Fibroblast of peridontal ligament (primary cell): Measurements from ENCODE around the gene ACTN4.

ENCODE experiments used
- DNase-seq: peaks from one replicate; pipeline ENCODE4 v3.0.0-alpha.2; 2010; ENCODE audit errors: extremely low read depth

Gene ACTN4

DNA sequence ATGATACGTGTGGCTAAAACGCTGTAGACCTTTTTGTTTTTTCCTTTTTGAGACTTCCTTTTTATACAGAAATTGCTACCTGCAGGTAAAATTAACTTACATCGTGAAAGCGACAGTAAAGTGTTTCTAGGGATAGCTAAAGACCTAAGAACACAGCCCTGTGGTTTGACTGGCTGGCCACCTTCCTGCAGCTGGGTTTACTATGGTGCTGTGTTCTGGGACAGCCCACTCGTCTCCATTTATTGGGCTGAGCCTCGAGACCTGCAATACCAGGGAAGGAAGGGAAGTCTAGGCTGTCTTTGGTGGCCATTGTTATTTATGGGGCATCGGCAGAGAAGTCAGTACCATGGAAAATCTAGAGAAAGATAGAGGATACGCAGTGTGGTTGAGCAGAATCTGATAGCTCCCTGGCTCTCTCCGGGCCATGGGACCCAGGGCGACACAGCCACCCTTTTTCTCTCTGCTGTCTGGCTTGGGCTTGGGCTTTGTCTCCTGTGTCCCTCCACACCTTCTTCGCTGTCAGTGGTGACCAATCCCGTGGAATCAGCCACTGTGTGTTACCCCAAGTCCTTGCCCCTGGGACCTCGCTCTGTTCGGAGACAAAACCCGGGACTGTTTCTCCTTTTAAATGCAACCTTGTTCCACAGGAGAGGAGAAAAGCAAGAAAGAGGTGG lies 30.9 kb downstream of the ACTN4 start:
- no peak for DNase-seq

DNA sequence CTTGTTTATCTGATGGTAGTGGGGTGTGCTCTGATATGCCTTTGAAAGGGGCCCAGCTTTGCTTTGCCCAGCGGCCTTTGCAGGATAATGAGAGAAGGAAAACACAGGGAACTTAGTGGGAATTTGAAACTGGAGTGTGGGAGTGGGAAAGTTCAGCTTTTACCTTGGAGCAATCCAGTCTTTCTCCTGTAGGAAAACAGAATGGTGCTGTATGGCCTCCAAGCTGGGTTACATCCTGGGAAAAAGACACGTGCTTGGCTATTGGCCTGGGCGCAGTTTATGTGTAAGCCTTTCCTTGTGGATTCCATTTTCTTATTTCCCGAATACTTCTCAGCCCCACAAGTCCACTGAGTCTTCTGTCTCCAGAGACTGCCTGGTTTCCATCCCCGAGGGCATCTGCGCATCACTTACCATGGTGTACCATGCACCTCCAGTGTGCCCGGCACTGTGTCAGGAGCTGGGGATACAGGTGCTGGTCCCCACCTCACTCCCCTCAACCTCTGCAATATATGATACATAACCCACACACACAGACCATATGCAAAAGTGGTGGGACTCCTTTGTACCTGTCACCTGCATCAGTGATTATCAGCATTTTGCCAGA lies 31.5 kb downstream of the ACTN4 start:
- DNase-seq, result no peak

DNA sequence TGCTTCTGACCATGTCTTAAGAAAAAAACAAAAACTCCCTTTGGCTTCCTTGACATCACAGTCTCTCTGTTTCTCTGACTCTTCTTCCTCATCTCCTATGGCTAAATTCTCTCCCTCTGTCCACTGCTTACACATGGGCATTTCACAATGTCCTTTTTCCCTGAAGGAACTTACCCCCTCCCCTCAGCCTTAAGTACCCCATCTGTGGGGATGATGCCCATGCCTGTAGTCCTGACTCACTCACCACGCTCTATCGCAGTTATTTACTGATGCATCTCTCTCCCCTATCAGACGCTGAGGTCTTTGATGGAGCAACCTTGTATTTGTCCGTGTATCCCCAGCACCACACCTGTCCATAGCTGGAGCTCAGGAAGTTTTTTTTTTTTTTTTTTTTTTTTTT lies 32.4 kb downstream of the ACTN4 start:
- DNase-seq, result no peak

DNA sequence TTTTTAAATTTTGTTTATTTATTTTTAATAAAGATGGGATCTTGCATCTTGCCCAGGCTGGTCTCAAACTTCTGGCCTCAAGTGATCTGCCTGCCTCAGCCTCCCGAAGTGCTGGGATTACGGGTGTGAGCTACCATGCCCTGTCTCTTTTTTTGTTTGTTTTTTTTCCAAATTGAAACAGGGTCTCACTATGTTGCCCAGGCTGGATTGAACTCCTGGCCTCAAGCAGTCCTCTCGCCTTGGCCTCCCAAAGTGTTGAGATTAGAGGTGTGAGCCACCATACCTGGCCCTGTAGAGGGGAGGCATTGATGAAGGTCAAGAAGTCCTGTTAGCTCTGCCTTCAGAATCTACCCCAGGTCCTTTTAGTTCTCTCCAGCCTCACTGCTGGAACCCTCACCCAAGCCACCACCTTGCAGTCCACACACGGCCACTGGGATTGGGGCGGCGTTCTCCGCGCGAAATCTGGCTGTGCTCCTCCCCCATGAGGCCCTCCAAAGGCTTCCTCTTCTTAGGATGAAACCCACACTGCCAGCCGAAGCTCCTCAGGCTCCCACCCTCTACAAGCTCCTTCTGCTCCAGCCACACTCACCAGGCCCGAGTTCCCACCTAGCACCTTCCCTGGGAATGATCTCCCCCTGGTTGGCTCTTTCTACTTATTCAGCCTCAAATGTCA lies 34.9 kb downstream of the ACTN4 start:
- no peak for DNase-seq

DNA sequence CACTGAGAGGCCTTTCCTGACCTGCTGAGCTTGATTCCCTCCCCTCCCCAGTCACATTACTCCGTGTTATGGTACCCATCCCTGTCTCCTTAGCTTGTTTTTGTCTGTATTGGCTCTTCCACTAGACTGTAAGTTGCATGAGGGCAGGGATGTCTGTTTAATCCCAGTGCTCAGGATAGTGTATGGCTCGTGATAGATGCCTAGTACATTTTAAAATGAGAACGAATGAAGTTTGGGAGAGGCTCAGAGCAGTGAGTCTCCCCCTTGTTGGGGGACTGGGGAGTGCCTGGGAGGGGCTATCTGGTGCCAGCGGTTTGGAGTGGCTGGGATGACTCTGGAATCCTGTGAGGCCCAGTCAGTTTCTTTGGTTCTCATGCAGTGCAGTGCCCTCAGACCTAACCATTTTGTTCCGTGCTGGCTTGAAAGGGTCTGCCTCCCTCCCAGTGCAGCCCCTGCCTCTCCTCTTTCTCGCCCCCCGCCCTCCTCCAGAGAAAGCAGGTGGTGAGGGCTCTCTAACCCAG lies 35.5 kb downstream of the ACTN4 start:
- no peak for DNase-seq

- DNase-seq, result peak; percentile 82
Observed at GRCh38 chr19:38683393-38684077, 36.1 kb downstream of the ACTN4 start.

GRCh38 chr19:38684078-38684861 lies 36.8 kb downstream of the ACTN4 start:
- DNase-seq, result peak; percentile 93

GRCh38 chr19:38684862-38685665 lies 37.6 kb downstream of the ACTN4 start:
- no peak for DNase-seq

DNA sequence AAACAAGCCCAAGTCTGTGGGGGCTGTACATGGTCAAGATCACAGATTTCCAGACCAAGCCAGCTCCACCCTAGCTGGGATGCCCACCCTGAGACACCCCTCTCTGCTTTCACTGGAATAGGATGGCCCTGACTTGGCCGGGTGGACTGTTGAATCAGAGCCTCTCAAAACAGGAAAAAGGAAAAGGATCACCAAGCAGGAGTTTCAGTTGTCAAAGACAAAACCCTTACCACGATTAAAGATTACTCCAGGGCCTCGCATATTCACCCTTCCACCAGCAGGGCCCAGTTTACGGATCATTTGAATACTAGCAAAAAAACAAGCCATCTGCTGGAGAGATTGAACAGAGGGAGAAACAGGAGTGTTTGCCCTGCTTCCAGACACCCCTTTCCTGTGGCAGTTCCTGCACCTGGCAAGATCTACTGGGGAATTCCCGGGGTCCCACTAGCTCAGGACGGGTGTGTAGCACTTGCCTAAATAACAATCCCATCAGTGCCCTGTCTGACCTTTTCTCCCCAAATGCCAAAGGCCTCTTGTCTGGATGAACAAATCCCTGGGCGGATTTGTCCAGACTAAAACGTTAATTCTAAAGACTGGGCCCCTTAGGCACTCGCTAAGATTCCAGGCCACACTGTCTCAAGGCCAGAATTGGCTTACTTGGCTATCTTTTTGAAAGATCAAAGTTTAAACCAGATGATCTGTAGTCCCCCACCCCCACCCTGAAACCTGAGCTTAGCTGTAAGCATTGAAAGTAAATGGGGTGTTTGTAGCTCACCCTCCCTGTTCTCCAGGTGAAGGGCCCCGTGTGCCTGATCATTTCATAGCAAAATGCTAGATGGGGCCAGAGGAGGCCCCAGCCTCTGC lies 38.4 kb downstream of the ACTN4 start:
- peak; percentile 75 for DNase-seq

DNA sequence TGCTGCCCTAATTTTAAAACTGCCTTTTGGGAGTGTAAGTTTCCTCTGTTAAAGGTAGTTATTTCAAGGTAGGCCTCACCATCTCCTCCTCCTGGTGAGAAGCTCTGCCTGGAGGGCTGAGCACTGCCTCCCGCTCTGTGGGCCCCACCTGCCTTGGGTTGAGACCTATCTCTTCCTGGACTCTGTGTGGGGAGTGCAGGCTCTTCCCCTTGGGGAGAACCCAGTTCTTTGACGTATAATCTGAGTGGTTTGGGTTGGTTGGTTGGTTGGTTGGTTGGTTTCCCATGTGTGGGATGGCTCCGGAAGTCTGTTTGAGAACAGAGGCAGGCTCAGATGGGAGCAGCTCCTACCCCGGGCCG lies 39.1 kb downstream of the ACTN4 start:
- DNase-seq, result no peak

GRCh38 chr19:38687837-38688378 lies 40.5 kb downstream of the ACTN4 start:
- DNase-seq, result no peak

GRCh38 chr19:38690146-38690545 lies 42.7 kb downstream of the ACTN4 start:
- no peak for DNase-seq

- no peak for DNase-seq
Observed at GRCh38 chr19:38690832-38691231, 43.4 kb downstream of the ACTN4 start.

GRCh38 chr19:38691938-38692457 lies 44.5 kb downstream of the ACTN4 start:
- DNase-seq, result peak; percentile 93

DNA sequence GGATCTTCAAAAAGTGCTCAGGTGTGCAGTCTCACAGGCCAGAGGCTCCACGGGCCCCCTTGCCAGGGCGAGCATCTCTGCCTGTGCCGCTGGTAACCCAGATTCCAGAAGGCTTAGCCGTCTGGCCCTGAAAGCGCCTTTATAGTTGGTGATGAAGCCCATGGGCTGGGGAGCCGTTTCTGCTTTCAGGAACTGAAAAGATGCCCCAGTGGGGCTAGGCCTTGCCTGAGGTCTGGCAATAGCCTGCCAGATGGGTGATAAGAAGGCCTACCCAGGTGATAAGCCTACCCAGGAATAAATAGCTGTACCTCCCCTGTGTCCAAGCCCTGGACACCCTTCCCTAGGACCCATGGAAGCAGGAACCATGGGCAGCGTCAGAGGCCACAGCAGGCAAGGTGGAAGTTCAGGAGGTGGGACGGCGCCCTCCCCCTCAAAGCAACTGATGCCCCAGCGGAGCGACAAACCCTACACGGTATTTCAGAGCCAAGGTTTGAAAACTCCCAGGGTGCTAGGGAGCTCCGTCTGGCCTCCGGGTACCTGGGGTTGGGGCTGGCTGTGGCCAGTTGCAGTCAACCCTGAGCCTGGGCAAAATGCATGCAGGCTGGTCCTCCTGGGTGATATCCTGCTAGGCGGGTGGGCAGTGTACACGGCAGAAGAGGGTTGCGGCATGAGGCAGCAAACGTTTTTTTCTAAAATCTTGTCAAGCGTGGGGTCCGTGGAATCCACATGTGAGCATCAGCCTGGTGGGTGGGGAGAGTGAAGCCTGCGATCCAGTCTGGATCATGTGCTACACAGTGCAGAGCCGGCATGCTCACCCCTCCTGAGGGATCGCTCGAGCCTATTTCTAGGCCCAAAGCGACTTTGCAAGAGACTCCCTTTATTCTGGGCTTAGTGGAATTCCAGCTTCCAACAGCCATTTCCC lies 45.3 kb downstream of the ACTN4 start:
- DNase-seq, result no peak

DNA sequence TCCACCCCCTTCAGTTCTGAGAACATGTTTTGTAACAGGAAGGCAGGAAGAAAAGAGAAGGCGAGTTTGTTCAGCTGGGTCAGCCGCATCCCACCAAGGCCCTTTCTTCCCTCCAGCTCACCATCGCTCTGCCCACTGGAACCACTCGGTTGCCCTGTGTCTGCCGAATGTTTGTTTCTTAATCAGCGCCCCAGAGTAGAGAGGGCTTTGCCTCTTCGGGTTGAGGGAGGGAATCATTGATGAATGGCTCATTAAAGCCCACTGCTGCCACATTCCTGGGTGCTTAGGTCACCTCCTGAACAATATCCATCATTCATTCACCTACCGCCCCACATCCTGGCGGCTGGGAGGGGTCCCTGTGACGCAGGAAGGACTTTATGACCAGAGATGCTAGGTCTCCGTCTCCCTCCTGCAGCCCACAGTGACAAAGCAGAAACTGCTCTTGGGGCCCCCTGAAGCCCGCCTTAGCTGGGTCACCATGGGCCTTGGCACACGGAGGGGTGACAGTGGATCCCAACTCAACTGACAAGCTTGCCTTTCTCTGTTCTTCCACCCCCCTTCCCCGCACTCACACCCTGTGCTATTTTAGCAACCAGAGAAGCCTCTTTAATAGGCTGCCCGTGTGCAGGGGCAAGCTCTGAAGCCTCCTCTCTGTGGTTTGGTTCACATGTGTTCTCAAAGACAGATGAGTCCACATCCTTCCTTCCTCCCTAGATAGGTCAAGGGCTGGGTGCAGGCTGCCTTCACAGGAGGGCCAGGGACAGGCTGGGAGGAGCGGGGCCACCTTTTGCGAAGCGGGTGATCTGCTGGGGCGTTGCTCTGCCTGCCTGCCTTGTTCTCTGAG lies 46.2 kb downstream of the ACTN4 start:
- peak; percentile 62 for DNase-seq

GRCh38 chr19:38695317-38695683 lies 47.9 kb downstream of the ACTN4 start:
- no peak for DNase-seq
